ENCODE results near the gene IL1R2. TPM values are rescaled to one million over a fixed set of nuclear protein-coding genes. Genes with fewer than 3 reads are reported as not detected.

IL1R2 gene, protein sequence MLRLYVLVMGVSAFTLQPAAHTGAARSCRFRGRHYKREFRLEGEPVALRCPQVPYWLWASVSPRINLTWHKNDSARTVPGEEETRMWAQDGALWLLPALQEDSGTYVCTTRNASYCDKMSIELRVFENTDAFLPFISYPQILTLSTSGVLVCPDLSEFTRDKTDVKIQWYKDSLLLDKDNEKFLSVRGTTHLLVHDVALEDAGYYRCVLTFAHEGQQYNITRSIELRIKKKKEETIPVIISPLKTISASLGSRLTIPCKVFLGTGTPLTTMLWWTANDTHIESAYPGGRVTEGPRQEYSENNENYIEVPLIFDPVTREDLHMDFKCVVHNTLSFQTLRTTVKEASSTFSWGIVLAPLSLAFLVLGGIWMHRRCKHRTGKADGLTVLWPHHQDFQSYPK
- not detected in 2 replicates for total RNA-seq (2011; cell fraction: chromatin; rRNA removed; ENCODE audit: low replicate concordance)
- not detected in 2 replicates for total RNA-seq (2011; cell fraction: nucleolus; rRNA removed)
- total RNA-seq (2011; cell fraction: nucleoplasm; rRNA removed): not detected in 2 replicates
- 0.24 TPM in 1 of 2 replicates, not detected in the other for total RNA-seq (2014; rRNA removed)
- not detected in 2 replicates for total RNA-seq (2014; rRNA removed; fragmentation: Illumina TruSeq; extraction: Trizol)
- total RNA-seq (2015; rRNA removed; fragmentation: Illumina TruSeq; extraction: Trizol): not detected in 2 replicates
- total RNA-seq (2021): 0.13 TPM in 1 of 2 replicates, not detected in the other
- polyA plus RNA-seq (2011; rRNA removed): not detected in 2 replicates
- polyA plus RNA-seq (2011; cell fraction: cytosol; rRNA removed): not detected in 2 replicates
- not detected in 2 replicates for polyA plus RNA-seq (2011; cell fraction: nucleus; rRNA removed)
- 0.12 TPM in 1 of 2 replicates, not detected in the other for polyA plus RNA-seq (2012)
- not detected in 2 replicates for polyA plus RNA-seq (2014; fragmentation: Illumina TruSeq; extraction: Trizol)
- under 1 TPM in 1 of 2 experiments, not detected in 1; 0.13 TPM for polyA plus RNA-seq (2014; fragmentation: Nextera tagmentation; extraction: Ambion mirVana)
- not detected in 2 replicates for polyA plus RNA-seq (2014; rRNA removed)
- polyA minus RNA-seq (2011; rRNA and poly(A)+ RNA removed): not detected in 2 replicates
- not detected in 2 replicates for polyA minus RNA-seq (2011; cell fraction: cytosol; rRNA and poly(A)+ RNA removed)
- not detected in 2 replicates for polyA minus RNA-seq (2011; cell fraction: nucleus; rRNA and poly(A)+ RNA removed)
- Bru-seq, nascent RNA: percentile 3 among the genes with signal in this experiment
- percentile 5 among the genes with signal in this experiment for BruChase-seq, experiment 1, labeled RNA remaining after a 2-hour chase
- percentile 8 among the genes with signal in this experiment for BruChase-seq, experiment 2, labeled RNA remaining after a 6-hour chase
- long read RNA-seq, experiment 1: 0 reads
- long read RNA-seq, experiment 2: 0 reads
- long read RNA-seq, experiment 3: 0 reads

DNA sequence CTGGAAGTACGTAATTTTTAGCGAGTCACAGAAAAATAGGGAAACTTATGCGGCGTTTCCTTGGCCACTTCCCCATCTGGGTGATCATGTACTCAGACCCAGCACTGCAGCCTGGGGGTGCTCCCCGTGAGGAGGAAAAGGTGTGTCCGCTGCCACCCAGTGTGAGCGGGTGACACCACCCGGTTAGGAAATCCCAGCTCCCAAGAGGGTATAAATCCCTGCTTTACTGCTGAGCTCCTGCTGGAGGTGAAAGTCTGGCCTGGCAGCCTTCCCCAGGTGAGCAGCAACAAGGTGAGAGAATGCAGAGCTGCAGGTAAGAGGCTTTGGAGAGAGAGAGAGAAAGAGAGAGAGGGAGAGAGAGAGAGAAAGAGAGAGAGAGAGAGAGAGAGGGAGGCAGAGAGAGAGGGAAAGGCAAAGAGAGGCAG lies at the start of gene IL1R2:
TSS of gene IL1R2 (plus strand) at position 240 of the 425 bp plus-strand sequence. CDS start 16,616 bp downstream, outside the sequence.
- no peak within 1 kb of the TSS for H3K4me3 ChIP-seq
- intact Hi-C loops (cut with micrococcal nuclease) (no loop called here), in situ Hi-C loops (cut with MboI) (no loop called here)
- DNase-seq (ENCODE audit: extremely low read depth in 1 of 4, low spot score in 3 of 4): no peak
- H3K36me3 ChIP-seq (ENCODE audit: control insufficient read depth, insufficient read depth, low read length): no peaks in the 10 kb centered on the region
- no peaks in the 10 kb centered on the region for H4K20me1 ChIP-seq (replicated peaks; ENCODE audit: control insufficient read depth, insufficient read depth, low read length)
- ATAC-seq: no peak
- H2AFZ ChIP-seq (ENCODE audit: low read depth, low read length): no peak within 1 kb of the TSS
- no peaks in the 10 kb centered on the region for H3K9me3 ChIP-seq (replicated peaks; ENCODE audit: control insufficient read depth, insufficient read depth, low read depth, low read length)
- WGBS (ENCODE audit: insufficient coverage, low coverage, missing lambda C conversion rate): 0% methylated on average over 8 of the region's 8 CpGs
- H3K27ac ChIP-seq (ENCODE audit: extremely low read depth, low read depth, low read length): no peak within 1 kb of the TSS
- no peak for FAIRE-seq
- POLR2A ChIA-PET: no interaction called here
- H3K4me2 ChIP-seq (ENCODE audit: insufficient read depth, low read length): no peak within 1 kb of the TSS
- no peak within 1 kb of the TSS for H3K9ac ChIP-seq (ENCODE audit: insufficient read depth in 1 of 2, low read depth in 2 of 2, low read length in 2 of 2)
- peaks cover 38 to 65% of the 10 kb centered on the region in 2 experiments; a peak in 4 of 5 replicates for H3K27me3 ChIP-seq (ENCODE audit: control insufficient read depth in 2 of 2, insufficient read depth in 2 of 2, low read length in 2 of 2)
- peaks cover 2% of the 10 kb centered on the region for H3K9me1 ChIP-seq (ENCODE audit: control insufficient read depth, insufficient read depth, low read length)
- CTCF ChIA-PET (ENCODE audit: low intra/inter-chr PET ratio): no interaction called here
- no peaks in the 10 kb centered on the region for H3K79me2 ChIP-seq (ENCODE audit: control insufficient read depth, insufficient read depth, low read length)
- H3K4me1 ChIP-seq (replicated peaks in 1 of 2; ENCODE audit: control insufficient read depth in 2 of 2, insufficient read depth in 2 of 2, low read length in 2 of 2): no peaks in the 10 kb centered on the region
- no TSS peak for BruUV-seq (replicated peaks)
- TF ChIP-seq, protein P1, sequence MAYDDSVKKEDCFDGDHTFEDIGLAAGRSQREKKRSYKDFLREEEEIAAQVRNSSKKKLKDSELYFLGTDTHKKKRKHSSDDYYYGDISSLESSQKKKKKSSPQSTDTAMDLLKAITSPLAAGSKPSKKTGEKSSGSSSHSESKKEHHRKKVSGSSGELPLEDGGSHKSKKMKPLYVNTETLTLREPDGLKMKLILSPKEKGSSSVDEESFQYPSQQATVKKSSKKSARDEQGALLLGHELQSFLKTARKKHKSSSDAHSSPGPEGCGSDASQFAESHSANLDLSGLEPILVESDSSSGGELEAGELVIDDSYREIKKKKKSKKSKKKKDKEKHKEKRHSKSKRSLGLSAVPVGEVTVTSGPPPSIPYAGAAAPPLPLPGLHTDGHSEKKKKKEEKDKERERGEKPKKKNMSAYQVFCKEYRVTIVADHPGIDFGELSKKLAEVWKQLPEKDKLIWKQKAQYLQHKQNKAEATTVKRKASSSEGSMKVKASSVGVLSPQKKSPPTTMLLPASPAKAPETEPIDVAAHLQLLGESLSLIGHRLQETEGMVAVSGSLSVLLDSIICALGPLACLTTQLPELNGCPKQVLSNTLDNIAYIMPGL (CRISPR knock-in tag; IDR thresholded peaks at IDR 0.05): no peak
- TF ChIP-seq SPI1 (IDR thresholded peaks at IDR 0.05; ENCODE audit: borderline replicate concordance, low read depth, low read length) (0 out of 2 replicates have a peak, but pooled peaks have one; percentile 21), TAF7 (tag; IDR thresholded peaks at IDR 0.05) (no peak)

Data from K562 (cell line).